ENCODE measurements around the gene CRABP2.

Gene CRABP2

GRCh38 chr1:156721131-156721530 is 15.7 kb upstream of the CRABP2 start:
- no peak for ATAC-seq (ENCODE audit: insufficient read depth, low read depth)
- no peak overlapping the region for H2AFZ ChIP-seq (ENCODE audit: low read depth, low read length)
- peaks cover 53% of the 10 kb centered on the region for H3K36me3 ChIP-seq (ENCODE audit: insufficient read depth, low read length)
- no peak overlapping the region for H3K4me2 ChIP-seq (ENCODE audit: insufficient read depth, low read length)
- H3K27ac ChIP-seq (ENCODE audit: low read length), result no peak overlapping the region
- H3K27me3 ChIP-seq (ENCODE audit: insufficient read depth, low read length, poor library complexity), result no peaks in the 10 kb centered on the region
- no peak overlapping the region for H3K9ac ChIP-seq (ENCODE audit: low read depth, low read length)
- no peaks in the 10 kb centered on the region for H3K9me3 ChIP-seq (ENCODE audit: insufficient read depth, low read length, severe bottlenecking)
- TF ChIP-seq CTCF (IDR thresholded peaks at IDR 0.05; ENCODE audit: borderline replicate concordance, extremely low read depth, low read length, poor library complexity, severe bottlenecking) (no peak), EZH2 (IDR thresholded peaks at IDR 0.05; ENCODE audit: borderline replicate concordance, low read depth, low read length, severe bottlenecking) (no peak)
- no peak overlapping the region for H3K4me3 ChIP-seq (ENCODE audit: low read depth in 1 of 2, low read length in 2 of 2)
- DNase-seq, result no peak
- H4K20me1 ChIP-seq (ENCODE audit: insufficient read depth, low read length), result peaks cover 44% of the 10 kb centered on the region
- peaks cover 36% of the 10 kb centered on the region for H3K79me2 ChIP-seq (ENCODE audit: insufficient read depth, low read length)
- peaks cover 26% of the 10 kb centered on the region for H3K4me1 ChIP-seq (ENCODE audit: insufficient read depth, low read length)

GRCh38 chr1:156717351-156717750 is 12.0 kb upstream of the CRABP2 start:
- ATAC-seq (ENCODE audit: insufficient read depth, low read depth) (no peak), DNase-seq (no peak)
- no peak for TF ChIP-seq CTCF (IDR thresholded peaks at IDR 0.05; ENCODE audit: borderline replicate concordance, extremely low read depth, low read length, poor library complexity, severe bottlenecking)
- no peak for TF ChIP-seq EZH2 (IDR thresholded peaks at IDR 0.05; ENCODE audit: borderline replicate concordance, low read depth, low read length, severe bottlenecking)

GRCh38 chr1:156714830-156715229 is 9.4 kb upstream of the CRABP2 start:
- DNase-seq, result no peak
- Histone ChIP-seq H3K9ac (ENCODE audit: low read depth, low read length) (no peak overlapping the region), H4K20me1 (ENCODE audit: insufficient read depth, low read length) (no peaks in the 10 kb centered on the region; the same call in 1 of the 2 replicates), H3K9me3 (ENCODE audit: insufficient read depth, low read length, severe bottlenecking) (no peaks in the 10 kb centered on the region), H3K4me3 (ENCODE audit: low read depth in 1 of 2, low read length in 2 of 2) (no peak overlapping the region), H3K27me3 (ENCODE audit: insufficient read depth, low read length, poor library complexity) (no peaks in the 10 kb centered on the region), H3K36me3 (ENCODE audit: insufficient read depth, low read length) (peaks cover 4% of the 10 kb centered on the region; the same call in 1 of the 2 replicates), H3K27ac (ENCODE audit: low read length) (no peak overlapping the region), H2AFZ (ENCODE audit: low read depth, low read length) (no peak overlapping the region), H3K4me2 (ENCODE audit: insufficient read depth, low read length) (no peak overlapping the region), H3K4me1 (ENCODE audit: insufficient read depth, low read length) (no peaks in the 10 kb centered on the region), H3K79me2 (ENCODE audit: insufficient read depth, low read length) (no peaks in the 10 kb centered on the region)
- no peak for ATAC-seq (ENCODE audit: insufficient read depth, low read depth)
- no peak for TF ChIP-seq CTCF (IDR thresholded peaks at IDR 0.05; ENCODE audit: borderline replicate concordance, extremely low read depth, low read length, poor library complexity, severe bottlenecking)
- no peak for TF ChIP-seq EZH2 (IDR thresholded peaks at IDR 0.05; ENCODE audit: borderline replicate concordance, low read depth, low read length, severe bottlenecking)

More at GRCh38 chr1:156717351-156717750, 12.0 kb upstream of the CRABP2 start:
- no peak overlapping the region for H2AFZ ChIP-seq (ENCODE audit: low read depth, low read length)
- H3K4me2 ChIP-seq (ENCODE audit: insufficient read depth, low read length), result no peak overlapping the region
- H3K79me2 ChIP-seq (ENCODE audit: insufficient read depth, low read length), result peaks cover 3% of the 10 kb centered on the region; the same call in 1 of the 2 replicates
- no peaks in the 10 kb centered on the region for H3K9me3 ChIP-seq (ENCODE audit: insufficient read depth, low read length, severe bottlenecking)
- H3K27me3 ChIP-seq (ENCODE audit: insufficient read depth, low read length, poor library complexity), result no peaks in the 10 kb centered on the region
- no peaks in the 10 kb centered on the region for H3K4me1 ChIP-seq (ENCODE audit: insufficient read depth, low read length)
- peaks cover 19% of the 10 kb centered on the region for H3K36me3 ChIP-seq (ENCODE audit: insufficient read depth, low read length)
- no peak overlapping the region for H3K27ac ChIP-seq (ENCODE audit: low read length)
- H4K20me1 ChIP-seq (ENCODE audit: insufficient read depth, low read length), result peaks cover 9% of the 10 kb centered on the region; the same call in 1 of the 2 replicates
- H3K4me3 ChIP-seq (ENCODE audit: low read depth in 1 of 2, low read length in 2 of 2), result no peak overlapping the region
- no peak overlapping the region for H3K9ac ChIP-seq (ENCODE audit: low read depth, low read length)
